ENCODE data around the gene THAP11. TPM values are rescaled to one million over a fixed set of nuclear protein-coding genes. Genes with fewer than 3 reads are reported as not detected.

The THAP11 gene
- total and polyA plus RNA-seq, 2 of the 13 experiments (the other 11 are each of a cell fraction or from before 2014, with no cell fraction given): 44.2 to 53.4 TPM

GRCh38 chr16:67845291-67846062, 3.4 kb downstream of the THAP11 start (continued):
- 0 out of 2 replicates have a peak, but pooled peaks have one; percentile 9 for TF ChIP-seq ZNF749 (CRISPR knock-in tag; IDR thresholded peaks at IDR 0.05; ENCODE audit: borderline replicate concordance)
- TF ChIP-seq SMYD3 (CRISPR knock-in tag; IDR thresholded peaks at IDR 0.05): no peak
- no peak for TF ChIP-seq ZNF260 (CRISPR knock-in tag; IDR thresholded peaks at IDR 0.05; ENCODE audit: borderline replicate concordance, low read depth)
- TF ChIP-seq ZBTB39 (CRISPR knock-in tag; IDR thresholded peaks at IDR 0.05): no peak
- TF ChIP-seq NCOA1 (CRISPR knock-in tag; IDR thresholded peaks at IDR 0.05): no peak
- no peak for TF ChIP-seq ZBTB42 (CRISPR knock-in tag; IDR thresholded peaks at IDR 0.05)
- no peak for TF ChIP-seq RBFOX2 (IDR thresholded peaks at IDR 0.05; ENCODE audit: low read depth, low read length)
- no peak; the same call in 1 of the 2 replicates for TF ChIP-seq SNAPC4 (CRISPR knock-in tag; IDR thresholded peaks at IDR 0.05)
- TF ChIP-seq MYPOP (CRISPR knock-in tag; IDR thresholded peaks at IDR 0.05): 0 out of 2 replicates have a peak, but pooled peaks have one; percentile 34
- TF ChIP-seq HOXD1 (CRISPR knock-in tag; IDR thresholded peaks at IDR 0.05): no peak
- no peak for TF ChIP-seq CREB1 (IDR thresholded peaks at IDR 0.05)
- TF ChIP-seq CREB1 (CRISPR knock-in tag; IDR thresholded peaks at IDR 0.05): no peak
- no peak for TF ChIP-seq PAXIP1 (CRISPR knock-in tag; conservative IDR thresholded peaks at IDR 0.05)
- no peak for TF ChIP-seq ZNF672 (CRISPR knock-in tag; IDR thresholded peaks at IDR 0.05)
- TF ChIP-seq HIVEP1 (CRISPR knock-in tag; IDR thresholded peaks at IDR 0.05): peak; percentile 67; the same call in 1 of the 2 replicates
- TF ChIP-seq PITX1 (CRISPR knock-in tag; IDR thresholded peaks at IDR 0.05): peak; percentile 3; the same call in 1 of the 2 replicates
- no peak for TF ChIP-seq EEA1 (CRISPR knock-in tag; IDR thresholded peaks at IDR 0.05; ENCODE audit: borderline replicate concordance)
- no peak for TF ChIP-seq ZNF121 (CRISPR knock-in tag; IDR thresholded peaks at IDR 0.05)

All from HepG2 (cell line).